Raji (cell line): Measurements from ENCODE around the gene CEPT1.

Source experiments
- POLR2A ChIP-seq: IDR thresholded peaks from 2 replicates; pipeline ENCODE4 v1.6.1; 2011; ENCODE audit warnings: low read depth, low read length, control low read depth; ENCODE audit not compliant: insufficient read depth

CEPT1 gene

GRCh38 chr1:111223126-111223685, 83.2 kb downstream of the CEPT1 start:
- TF ChIP-seq POLR2A = no peak

- no peak for TF ChIP-seq POLR2A
Observed at GRCh38 chr1:111225091-111225490, 85.1 kb downstream of the CEPT1 start.

DNA sequence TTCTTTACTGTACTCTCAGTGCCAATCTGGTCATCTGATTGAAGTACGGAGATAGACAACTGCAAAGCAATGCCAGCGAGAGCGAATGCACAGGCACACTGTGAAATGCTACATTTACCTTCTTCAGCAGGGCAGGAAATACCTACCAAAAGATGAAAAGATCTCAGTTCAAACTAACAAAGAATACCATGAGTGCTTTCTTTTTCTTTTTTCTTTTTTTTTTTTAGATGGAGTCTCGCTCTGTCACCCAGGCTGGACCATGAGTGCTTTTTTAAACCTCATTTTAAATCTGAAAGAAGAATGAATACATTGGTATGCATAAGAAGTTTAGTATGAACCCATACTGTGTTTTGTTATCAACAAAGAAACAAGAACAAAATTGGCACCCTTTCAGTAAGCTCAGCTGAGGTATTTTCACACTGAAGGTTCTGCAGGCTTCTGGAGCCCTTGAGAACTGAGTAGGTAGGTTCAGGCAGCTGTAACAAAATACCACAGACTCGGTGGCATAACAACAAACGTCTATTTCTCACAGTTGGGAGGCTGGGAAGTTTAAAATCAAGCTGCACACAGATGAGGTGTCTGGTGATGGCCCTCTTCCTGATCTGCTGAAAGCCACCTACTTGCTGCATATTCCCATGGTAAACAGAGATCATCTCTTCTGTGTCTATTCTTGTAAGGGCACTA, 85.8 kb downstream of the CEPT1 start:
- 0 out of 2 replicates have a peak, but pooled peaks have one; percentile 13 for TF ChIP-seq POLR2A

DNA sequence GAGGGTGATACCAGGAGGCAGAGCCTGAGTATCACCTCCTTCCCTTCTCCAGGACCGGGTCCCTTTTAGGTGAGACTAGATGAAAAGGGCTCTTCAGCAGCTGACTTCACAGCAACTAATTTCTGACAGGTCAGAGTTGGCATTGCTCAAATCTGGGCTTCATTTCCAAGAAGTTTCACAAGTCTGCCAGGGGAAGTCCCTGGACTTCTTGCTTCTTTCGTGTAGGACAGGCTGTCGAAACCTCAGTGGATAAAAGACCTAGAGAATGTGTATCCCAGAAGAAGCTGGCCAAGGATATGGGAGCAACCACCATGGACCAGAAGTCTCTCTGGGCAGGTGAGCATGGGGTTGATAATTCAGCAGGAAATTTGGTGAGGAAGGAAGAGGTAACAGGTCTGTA, 87.4 kb downstream of the CEPT1 start, which contains the start of gene CHI3L2:
Gene CHI3L2 (plus strand): TSS at position 280 of the 400 bp plus-strand sequence. CDS start 17 bp downstream, at position 297.
- TF ChIP-seq POLR2A = no peak

GRCh38 chr1:111227851-111228747, 88.1 kb downstream of the CEPT1 start:
- no peak for TF ChIP-seq POLR2A

GRCh38 chr1:111228748-111229126, 88.7 kb downstream of the CEPT1 start:
- TF ChIP-seq POLR2A = no peak

GRCh38 chr1:111232134-111232533, 92.1 kb downstream of the CEPT1 start:
- TF ChIP-seq POLR2A = no peak

DNA sequence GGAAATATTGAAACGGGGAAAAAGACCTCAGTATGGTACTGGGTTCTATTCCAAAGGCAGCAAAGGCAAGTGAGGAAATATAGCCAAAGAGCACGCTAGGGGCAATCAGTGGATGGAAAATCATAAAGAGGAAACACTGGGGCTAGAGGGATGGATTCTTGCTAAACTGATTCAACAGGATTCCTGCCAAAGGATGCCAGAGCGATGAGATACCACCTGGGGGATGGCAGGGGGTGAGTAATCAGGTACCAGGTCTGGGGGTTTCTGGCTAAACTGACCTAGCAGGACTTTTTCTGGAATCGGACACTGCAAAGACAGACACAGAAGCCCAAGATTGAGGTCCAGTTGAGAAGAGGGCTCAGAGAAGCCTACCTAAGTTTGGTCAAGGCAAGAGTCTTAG, 94.2 kb downstream of the CEPT1 start:
- no peak for TF ChIP-seq POLR2A
